DMS153 treated with DMSO at 0.1 percent for 48 hours (cell line): ENCODE results near the gene MAST4.

Experiments
- DNase-seq: peaks from one replicate; lab custom pipeline; 2025; ENCODE audit not compliant: unreplicated experiment; lab: John Stamatoyannopoulos, UW

MAST4 gene

GRCh38 chr5:67216564-67216963 lies 620.4 kb downstream of the MAST4 start:
- DNase-seq: no peak
